Globus pallidus (tissue), 1 donor: ENCODE results near the gene BRINP2.

Source experiments
- DNase-seq: peaks from one replicate; pipeline ENCODE4 v3.0.0-alpha.2; 2015; ENCODE audit warnings: low spot score

Gene BRINP2

GRCh38 chr1:177165069-177165439 lies 5.7 kb upstream of the BRINP2 start:
- no peak for DNase-seq

- no peak for DNase-seq
Measured at GRCh38 chr1:177171536-177172123, 872 bp downstream of the BRINP2 start.

DNA sequence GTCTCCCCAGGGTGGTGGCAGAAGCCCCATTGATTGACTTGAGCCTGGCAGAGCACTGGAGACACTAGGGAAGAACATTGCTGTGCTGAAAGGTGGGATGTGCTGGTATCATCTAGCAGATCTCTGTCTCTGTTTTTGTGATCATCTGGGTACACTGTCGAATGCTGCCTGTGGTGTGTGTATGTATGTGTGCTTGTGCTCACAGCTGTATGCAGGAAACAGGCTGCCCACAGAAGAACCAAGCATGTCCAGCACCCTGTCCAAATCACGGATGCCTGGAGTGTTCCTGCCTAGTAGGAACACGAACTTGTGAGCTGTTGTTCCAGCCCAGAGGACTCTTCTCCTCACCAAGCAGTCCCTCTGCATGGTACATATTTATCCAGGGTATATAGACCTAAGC lies 1.5 kb downstream of the BRINP2 start:
- no peak for DNase-seq

GRCh38 chr1:177172866-177173265 lies 2.1 kb downstream of the BRINP2 start:
- no peak for DNase-seq

DNA sequence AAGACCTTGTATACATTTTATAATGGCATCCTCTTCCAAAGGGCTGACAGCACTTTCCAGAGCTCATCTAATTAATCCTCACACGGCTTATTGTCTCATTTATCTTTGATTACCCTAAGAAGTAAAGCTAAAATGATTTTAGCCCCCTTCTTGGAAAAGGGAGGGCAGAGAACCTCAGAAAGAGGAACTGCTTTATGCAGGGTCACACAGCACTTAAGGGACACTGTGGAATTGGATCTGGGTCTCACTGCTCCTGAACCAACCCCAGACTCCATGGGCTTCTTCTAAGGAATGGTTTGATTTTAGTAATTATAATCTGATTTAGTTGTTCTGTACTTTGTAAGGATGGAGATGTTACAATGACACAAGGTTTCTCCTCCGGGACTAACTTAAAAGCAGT lies 3.2 kb downstream of the BRINP2 start:
- no peak for DNase-seq

- peak; percentile 58 for DNase-seq
Measured at GRCh38 chr1:177174921-177175634, 4.3 kb downstream of the BRINP2 start.

DNA sequence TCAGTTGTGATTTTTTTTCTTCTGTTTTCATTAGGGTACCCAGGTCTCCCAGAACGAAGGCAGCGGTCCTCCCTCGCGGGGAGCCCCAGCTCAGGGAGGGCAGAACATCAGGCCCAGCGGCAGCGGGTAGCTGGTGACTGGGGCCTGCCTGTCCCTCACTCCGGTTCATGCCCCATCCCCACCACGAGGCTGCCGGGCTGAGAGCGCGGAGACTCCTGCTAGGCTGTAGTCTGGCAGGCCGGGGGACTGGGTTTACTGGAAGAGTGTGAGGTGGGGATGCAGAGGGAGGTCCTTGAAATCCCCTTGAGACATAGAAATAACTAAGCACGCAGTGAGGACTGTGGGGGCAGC lies 10.5 kb downstream of the BRINP2 start:
- no peak for DNase-seq

- DNase-seq = peak; percentile 60
Measured at GRCh38 chr1:177181631-177182291, 11.0 kb downstream of the BRINP2 start.

DNA sequence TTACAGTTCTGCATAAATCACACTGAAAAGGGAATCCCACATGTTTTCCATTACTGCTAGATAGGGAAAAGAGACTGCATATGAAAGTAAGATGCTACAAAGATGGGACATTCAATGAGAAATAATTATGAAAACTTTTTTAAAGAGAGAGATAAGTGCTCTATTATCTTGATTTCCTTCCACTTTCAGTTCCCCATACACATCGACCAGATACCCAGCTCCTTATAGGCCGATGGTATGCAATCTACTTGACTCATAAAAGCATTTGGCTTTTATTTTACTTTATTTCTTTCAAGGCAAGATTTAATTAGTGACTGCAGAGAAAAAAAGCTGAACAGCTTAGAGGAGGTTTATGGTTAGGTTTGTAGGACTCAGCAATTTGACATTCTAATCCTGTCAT lies 13.1 kb downstream of the BRINP2 start:
- DNase-seq = no peak

DNA sequence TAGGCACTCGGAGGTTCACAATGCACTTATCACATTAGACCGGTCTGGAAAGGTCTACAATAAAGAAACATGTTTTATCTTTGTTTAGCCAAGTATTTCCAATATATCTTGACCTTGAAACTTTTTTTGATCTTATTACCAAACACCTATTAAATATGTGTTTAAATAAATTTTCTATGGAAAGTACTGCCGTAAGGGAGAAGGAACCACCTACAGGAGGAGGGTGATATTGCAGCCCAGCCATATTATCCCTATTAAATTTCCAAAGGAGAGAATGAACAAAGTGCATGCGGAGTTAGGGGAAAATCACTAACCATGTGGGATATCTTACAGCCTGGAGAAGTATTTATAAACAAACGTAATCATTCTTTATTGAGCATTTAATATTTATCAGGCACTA lies 14.5 kb downstream of the BRINP2 start:
- DNase-seq = no peak

DNA sequence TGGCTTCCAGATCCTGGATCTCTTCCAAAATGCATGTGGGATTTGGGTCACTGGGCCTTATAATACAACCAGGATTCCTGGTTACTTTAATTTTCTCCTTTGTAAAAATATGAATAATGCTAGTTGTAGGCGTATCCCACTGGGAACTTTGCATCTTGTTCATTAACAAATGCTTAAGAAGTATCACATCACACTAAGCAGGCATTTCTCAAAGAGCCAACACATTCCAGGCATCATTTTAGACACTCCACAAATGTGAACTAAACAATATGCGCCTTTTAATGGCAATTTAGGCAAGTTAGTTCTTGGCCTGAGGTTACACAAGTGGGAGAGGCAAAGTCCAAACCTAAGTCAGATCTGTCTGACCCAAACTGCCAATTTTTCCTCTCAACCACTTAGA lies 15.9 kb downstream of the BRINP2 start:
- DNase-seq = no peak

DNA sequence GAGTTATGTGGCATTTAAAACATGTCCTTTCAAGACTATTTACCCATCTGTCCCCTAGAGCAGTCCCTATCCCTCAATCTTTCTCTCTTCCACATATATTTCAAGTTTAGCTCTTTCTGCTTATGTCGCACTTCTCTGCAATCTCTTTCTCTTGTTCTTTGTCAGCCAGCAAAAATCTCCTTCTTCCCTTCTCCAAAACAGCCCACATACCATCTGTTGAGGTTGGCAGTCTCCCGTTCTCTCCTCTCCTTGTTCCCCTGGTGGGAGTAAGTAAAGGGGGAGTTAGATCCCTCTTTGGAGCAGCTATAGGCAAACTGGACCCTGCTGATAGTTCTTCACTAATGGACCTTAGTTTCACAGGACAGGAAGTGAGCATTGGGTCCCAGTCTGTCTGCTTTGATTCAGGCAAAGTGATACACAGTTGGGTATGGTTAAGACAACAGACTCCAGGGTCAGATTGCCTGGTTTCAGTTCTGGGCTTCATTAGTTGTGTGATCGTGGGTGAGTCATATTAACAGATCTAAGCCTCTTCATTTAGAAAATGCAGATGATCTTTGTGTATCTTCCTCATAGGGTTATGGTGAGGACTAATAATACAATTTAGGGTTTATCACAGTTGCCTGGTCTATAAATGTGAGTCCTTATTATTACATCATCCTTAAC lies 19.7 kb downstream of the BRINP2 start:
- DNase-seq = no peak

DNA sequence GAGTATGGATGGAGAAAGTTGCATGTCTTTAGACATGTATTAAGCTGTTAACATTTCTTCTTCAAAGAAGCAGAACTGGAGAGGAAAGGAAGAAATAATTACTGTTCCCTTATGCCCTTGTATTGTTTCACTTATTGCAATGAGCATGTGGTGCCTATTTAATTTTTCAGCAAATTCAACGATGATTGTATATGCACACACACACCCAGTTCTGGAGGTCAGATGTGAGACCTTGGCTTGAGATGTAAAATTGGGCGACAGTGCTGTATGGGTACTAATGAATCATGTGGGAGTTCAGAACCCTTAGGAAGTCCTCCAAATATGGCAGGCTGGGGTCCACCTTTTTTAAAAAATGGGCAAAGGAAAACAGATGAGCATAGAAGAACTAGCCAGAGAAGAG lies 27.5 kb downstream of the BRINP2 start:
- no peak for DNase-seq

DNA sequence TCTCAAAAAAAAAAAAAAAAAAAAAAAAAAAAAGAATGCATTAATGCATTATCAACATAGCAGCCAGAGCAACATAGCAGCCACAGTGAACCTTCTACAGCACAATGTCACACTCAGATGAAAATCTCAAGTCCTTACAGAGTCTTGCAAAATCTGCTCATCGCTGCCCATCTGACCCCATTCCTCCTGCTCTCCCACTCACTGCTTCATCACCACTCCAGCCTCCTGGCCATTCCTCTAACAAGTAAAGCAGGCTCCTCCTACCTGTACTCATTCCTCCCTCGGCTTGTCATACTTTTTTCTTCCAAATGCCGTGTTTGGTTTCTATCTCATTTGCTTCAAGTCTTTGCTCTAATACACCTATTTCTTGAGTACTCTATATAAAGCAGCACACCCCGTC lies 29.5 kb downstream of the BRINP2 start:
- DNase-seq = no peak

DNA sequence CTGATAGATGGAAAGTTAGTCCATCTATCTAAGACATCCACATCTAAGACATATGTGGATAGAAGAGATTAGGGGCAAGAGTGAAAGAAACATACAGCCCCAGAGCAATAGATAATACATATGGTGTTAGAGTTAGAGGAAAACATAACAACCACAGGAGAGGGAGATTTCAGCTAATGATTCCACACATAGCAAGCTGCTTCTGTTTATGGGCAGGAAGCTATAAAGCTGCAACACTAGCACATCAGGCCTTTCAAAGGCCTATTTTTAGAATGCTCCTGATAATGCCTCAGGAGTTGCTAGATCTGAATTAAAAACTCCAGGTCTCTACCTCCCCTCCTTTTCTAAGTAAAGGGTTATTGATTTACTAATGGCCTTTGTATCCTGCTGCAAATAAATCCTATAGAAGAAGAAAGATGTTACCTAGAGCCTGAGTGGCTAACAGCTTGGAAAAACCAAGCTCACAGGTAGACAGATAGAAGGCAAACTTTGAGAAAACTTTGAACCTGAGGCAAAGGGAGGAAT lies 36.1 kb downstream of the BRINP2 start:
- DNase-seq = no peak

DNA sequence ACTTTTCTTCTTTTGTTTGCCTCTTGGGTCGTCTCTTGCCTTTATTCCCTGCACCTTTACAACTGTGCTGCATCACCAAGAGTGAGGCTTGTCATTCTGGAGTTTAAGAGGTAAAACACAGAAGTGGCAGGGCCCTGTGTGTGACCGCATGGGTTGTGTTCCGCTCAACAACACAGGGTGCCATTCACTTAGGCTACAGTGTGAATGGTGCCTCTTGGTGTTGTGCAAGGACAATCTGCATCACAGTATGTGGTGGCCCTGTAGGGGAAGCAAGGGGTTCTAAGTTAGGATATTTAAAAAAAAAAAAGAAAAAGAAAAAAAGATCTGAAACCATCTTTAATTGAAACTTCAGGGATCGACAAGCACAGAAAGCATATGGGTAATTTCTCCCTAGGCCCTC lies 38.2 kb downstream of the BRINP2 start:
- no peak for DNase-seq

DNA sequence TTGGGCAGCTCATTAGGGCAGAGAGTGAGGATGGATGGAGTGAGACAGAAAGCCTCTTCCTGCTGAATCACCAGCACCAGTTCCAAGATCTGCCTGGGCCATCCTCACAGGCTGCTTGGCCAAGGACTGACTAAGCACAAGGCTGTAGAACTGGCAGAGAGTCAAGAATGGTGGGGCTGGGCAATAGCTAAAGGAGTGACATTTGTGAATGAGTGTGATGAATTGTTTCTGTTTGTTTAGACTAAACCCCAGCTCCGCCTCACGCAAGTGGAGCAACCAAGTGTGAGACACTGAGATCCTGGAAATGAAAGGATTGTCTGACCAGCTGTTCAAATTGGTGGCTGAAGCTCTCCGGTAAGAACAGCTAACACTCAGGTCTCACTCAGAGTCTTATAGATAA lies 38.6 kb downstream of the BRINP2 start:
- peak; percentile 75 for DNase-seq

DNA sequence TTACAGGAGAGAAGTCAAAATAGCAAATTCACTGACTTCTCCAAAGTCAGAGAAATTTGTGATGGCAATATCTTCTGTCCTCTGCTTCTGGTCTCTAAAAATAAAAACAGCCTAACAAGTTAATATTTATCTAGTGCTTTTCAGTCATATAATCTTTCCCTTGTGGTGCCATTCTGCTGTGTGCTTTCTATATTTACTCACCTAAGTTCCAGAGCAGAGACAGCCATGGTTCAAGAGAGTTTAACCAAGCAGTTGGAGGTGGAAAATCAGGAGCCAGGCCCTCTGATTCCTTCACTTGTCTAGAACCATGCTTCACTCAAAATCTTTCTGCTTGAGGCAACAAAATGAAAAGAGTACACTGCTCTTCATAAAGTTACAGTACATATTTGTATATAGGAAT lies 39.3 kb downstream of the BRINP2 start:
- no peak for DNase-seq

- no peak for DNase-seq
Measured at GRCh38 chr1:177211231-177211630, 40.5 kb downstream of the BRINP2 start.

DNA sequence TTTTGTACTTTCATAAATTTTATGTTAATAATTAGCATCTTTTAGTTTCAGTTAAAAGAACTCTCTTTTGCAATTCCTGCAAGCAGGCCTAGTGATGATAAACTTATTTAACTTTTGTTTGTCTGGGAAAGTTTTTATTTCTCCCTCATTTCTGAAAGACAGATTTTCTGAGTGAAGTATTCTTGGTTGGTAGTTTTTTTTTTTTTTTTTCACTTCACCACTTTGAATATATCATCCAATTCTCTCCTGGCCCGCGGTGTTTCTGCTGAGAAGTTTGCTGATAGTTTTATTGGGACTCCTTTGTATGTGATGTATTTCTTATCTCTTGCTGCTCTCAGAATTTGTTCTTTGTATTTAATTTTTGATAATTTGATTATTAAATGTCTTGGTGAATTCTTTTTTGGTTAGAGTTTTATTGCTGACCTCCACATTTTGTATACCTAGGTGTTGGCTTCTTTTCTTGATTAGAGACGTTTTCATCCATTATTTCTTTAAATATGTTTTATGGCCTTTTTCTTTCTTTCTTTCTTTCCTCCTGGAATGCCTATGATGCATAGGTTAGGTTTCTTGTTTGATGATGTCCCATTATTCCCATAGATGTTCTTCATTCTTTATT lies 45.9 kb downstream of the BRINP2 start:
- no peak for DNase-seq

DNA sequence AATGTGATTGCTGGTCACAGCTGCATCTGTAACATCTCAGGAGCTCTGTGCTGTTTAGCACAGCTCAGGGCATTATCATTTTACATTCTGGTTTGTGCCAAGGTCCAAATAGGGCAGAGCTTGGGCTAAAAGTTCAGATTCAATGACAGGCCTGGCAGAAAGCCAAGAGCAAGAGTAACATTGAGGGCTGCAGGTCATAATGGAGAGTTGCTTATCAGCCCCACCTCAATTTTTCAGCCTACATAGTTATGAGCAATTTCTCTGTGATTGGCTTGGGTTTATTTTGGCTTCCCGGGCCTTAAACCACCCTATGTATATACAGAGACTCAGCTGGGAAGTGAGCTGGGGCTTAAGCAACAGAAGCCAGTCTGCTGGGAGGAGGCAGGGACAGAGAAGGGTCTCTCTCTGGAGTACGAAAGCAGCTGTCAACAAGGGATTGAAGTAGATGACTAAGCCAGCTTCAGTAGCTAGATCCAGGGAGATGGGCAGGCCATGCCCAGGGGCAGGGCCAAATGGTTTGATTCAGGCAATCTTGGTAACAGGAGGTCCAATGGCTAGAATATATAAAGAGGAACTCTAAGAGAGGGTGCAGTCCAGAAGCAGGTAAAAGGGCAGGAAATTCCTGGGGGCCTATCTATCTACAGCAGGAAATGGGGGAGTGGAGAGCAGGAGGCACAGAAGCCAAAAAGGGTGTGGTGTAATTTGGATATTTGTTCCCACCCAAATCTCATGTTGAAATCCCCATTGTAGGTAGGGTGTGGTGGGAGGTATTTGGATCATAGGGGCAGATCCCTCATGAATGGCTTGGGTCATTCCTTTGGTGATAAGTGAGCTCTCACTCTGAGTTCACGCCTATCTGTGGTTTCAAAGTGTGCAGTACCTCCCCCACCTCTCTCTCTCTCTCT lies 49.0 kb downstream of the BRINP2 start:
- no peak for DNase-seq
